Breast epithelium (tissue), 4 donors: ENCODE data around the gene LMTK3. TPM values are rescaled to one million over a fixed set of nuclear protein-coding genes. Genes with fewer than 3 reads are reported as not detected.

ENCODE experiments used
- DNase-seq, 2 donors: peaks; one replicate each; pipeline ENCODE4 v3.0.0-alpha.2; 2019; ENCODE audit warnings: low spot score in 2 of 2
- H3K27ac ChIP-seq, 2 donors: fragments of 200-600 bp; sonication (generic) in 1 of 2; one replicate each; pipeline ENCODE4 v1.5.1; 2016 to 2019; ENCODE audit warnings: mild to moderate bottlenecking in 1 of 2
- H3K27me3 ChIP-seq, 2 donors: fragments of 200-600 bp; sonication (generic) in 1 of 2; one replicate each; pipeline versions ENCODE4 v1.5.1 to v1.6.0; 2017 to 2019; ENCODE audit warnings: control low read depth in 1 of 2, mild to moderate bottlenecking in 1 of 2
- H3K36me3 ChIP-seq: fragments of 200-600 bp; one replicate; pipeline ENCODE4 v1.5.1; 2019
- H3K4me1 ChIP-seq, 2 donors: fragments of 200-600 bp; sonication (generic); one replicate each; pipeline ENCODE4 v1.5.1; 2016 to 2019; ENCODE audit warnings: control low read depth in 1 of 2
- H3K4me3 ChIP-seq, 3 donors: fragments of 200-600 bp; sonication (generic); 1 replicate in 2 of 3; 2 replicates in 1 of 3; pipeline ENCODE4 v1.5.1; 2016 to 2019; ENCODE audit warnings: mild to moderate bottlenecking in 3 of 3, moderate library complexity in 2 of 3
- H3K9me3 ChIP-seq, 2 donors: fragments of 200-600 bp; sonication (generic) in 1 of 2; one replicate each; pipeline ENCODE4 v1.5.1; 2016 to 2019; ENCODE audit warnings: control low read depth in 1 of 2
- POLR2A ChIP-seq: fragments of 450-650 bp; IDR thresholded peaks from one replicate; pipeline ENCODE4 v1.6.1; 2016; ENCODE audit warnings: antibody characterized with exemption, mild to moderate bottlenecking, moderate library complexity
- POLR2AphosphoS5 ChIP-seq, 3 donors: sonication (generic); formaldehyde crosslinking; IDR thresholded peaks; one replicate each; pipeline ENCODE4 v1.6.1; 2017; ENCODE audit warnings: antibody characterized with exemption in 3 of 3
- intact Hi-C: fragments of 100-400 bp; cut with DNase I; formaldehyde crosslinking; loops from one replicate; pipeline ENCODE4 v1.15.1; 2023; ENCODE audit warnings: low total_unique reads
- total RNA-seq, 3 donors: library from RNA; depleted of rRNA; stranded (reverse); fragments of >200 nt; gene quantifications; one replicate each; pipeline ENCODE4 v1.1.0, GENCODE V29; 2016
- TF ChIP-seq, protein P1 (sequence below), 3 donors: fragments of 450-650 bp; IDR thresholded peaks; one replicate each; pipeline ENCODE4 v1.5.1; 2016 to 2017; ENCODE audit warnings: antibody characterized with exemption in 3 of 3, mild to moderate bottlenecking in 3 of 3, moderate library complexity in 3 of 3

LMTK3 gene
- total RNA-seq, 3 donors from 2014 or later, result 1.3 to 2.9 TPM; not detected in 1

DNA sequence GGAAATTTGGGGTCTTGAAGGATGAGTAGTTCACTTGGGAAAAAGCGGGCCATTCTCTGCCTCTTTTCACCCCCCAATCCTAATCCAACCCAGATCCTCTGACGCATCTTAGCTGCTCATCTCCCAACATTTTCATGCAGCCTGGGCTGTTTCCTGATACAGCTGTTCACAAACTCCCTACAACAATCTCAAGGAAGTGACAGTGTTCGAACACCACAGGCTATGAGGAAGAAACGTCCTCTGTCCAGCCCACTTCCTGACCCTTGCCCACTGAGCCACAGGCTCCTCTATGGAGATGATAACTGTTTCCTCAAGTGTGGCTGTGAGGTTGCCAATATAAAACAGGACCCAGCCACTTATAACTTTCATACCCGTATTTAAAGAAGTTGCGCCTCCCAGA is 16.2 kb downstream of the LMTK3 start:
- Histone ChIP-seq H3K4me3 (no peak overlapping the region), H3K27me3 (peaks cover 8 to 15% of the 10 kb centered on the region in 2 donors), H3K36me3 (no peaks in the 10 kb centered on the region), H3K4me1 (no peaks in the 10 kb centered on the region), H3K27ac (no peak overlapping the region), H3K9me3 (no peaks in the 10 kb centered on the region)
- TF ChIP-seq POLR2AphosphoS5 (IDR thresholded peaks at IDR 0.05) (no peak), POLR2A (no peak)
- TF ChIP-seq, protein P1, sequence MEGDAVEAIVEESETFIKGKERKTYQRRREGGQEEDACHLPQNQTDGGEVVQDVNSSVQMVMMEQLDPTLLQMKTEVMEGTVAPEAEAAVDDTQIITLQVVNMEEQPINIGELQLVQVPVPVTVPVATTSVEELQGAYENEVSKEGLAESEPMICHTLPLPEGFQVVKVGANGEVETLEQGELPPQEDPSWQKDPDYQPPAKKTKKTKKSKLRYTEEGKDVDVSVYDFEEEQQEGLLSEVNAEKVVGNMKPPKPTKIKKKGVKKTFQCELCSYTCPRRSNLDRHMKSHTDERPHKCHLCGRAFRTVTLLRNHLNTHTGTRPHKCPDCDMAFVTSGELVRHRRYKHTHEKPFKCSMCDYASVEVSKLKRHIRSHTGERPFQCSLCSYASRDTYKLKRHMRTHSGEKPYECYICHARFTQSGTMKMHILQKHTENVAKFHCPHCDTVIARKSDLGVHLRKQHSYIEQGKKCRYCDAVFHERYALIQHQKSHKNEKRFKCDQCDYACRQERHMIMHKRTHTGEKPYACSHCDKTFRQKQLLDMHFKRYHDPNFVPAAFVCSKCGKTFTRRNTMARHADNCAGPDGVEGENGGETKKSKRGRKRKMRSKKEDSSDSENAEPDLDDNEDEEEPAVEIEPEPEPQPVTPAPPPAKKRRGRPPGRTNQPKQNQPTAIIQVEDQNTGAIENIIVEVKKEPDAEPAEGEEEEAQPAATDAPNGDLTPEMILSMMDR (IDR thresholded peaks at IDR 0.05), result no peak
- DNase-seq, result no peak
- intact Hi-C loops, result no loop called here

DNA sequence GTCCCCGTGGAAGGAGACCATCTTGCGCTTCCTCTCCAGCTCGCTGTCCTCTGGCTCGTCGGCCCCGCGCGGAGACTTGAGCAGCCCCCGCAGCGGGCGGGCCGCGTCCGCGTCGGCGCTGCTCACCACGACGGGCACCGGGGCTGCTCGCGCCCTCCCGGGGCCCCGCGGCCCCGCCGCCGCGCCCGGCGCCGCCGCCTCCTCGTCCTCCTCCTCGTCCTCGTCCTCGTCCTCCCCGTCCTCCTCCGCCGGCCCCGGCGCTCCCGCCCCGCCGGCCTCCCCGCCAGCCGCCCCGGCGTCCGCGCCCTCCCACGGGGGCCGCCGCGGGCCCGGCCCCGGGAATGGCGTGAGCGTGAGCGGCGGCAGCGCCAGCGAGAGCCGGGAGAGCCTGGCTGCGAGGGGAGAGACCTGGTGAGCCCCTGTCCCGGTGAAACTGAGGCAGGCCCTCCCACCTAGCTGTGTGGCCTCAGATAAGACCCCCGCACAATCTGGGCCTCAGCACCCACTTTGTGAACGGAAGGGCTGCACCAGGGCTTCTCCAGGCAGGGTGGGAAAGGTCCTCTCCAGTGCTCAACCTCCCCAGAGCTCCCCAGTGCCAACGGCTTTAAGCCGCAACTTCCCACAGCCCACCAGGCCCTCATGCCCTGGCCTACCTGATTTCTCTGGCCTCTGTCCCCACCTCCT is 17.8 kb downstream of the LMTK3 start:
- DNase-seq, result no peak
- H3K27me3 ChIP-seq, result peaks cover 0 to 2% of the 10 kb centered on the region in 2 donors
- no peaks in the 10 kb centered on the region for H3K9me3 ChIP-seq
- H3K27ac ChIP-seq, result peak overlapping the region; percentile 82
- TF ChIP-seq POLR2AphosphoS5 (IDR thresholded peaks at IDR 0.05) (peak in 1 of 3 donors; percentile 90), POLR2A (no peak)
- TF ChIP-seq, protein P1 (IDR thresholded peaks at IDR 0.05), result no peak
- peak overlapping the region; percentile 48 to 74 (median 58) for H3K4me3 ChIP-seq
- intact Hi-C loops, result loop anchor here (5.0 kb wide), 1 partner anchor 102 kb away; the partner anchor contains the start of genes GRIN2D and KDELR1
- no peaks in the 10 kb centered on the region for H3K4me1 ChIP-seq
- H3K36me3 ChIP-seq, result no peaks in the 10 kb centered on the region

DNA sequence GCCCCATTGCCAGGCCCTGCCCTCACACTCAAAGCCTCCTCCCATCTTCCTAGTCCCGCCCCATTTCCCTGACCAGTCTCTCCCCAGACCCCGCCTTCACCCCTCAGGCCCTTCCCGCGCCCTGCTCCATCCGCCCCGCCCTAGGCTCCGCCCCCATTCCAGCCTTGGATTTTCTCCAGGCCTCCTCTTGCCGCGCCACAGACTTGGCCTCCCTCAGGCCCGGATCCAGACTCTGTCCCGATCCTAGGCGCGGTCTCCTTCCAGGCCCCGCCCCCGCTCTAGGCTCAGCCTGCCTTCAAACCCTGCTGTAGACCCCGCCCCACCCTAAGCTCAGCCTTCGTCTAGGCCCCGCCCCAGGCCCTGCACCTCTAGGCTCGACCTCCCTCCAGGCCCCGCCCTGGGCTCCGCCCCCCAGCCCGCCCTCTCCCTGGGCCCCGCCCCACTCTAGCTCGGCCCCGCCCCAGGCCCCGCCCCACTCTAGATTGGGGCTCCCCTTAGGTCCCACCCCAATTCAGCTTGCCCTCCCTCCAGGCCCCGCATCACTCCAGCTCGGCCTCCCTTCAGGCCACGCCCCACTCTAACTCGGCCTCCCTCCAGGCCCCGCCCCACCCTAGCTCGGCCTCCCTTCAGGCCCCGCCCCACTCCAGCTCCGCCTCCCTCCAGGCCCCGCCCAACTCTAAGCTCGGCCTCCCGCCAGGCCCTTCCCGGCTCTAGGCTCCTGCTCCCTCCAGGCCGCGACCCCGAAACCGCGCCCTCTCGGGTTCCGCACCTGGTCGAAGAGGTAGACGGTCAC is 18.5 kb downstream of the LMTK3 start:
- no peaks in the 10 kb centered on the region for H3K36me3 ChIP-seq
- H3K27me3 ChIP-seq, result no peaks in the 10 kb centered on the region
- peak overlapping the region; percentile 82 for H3K27ac ChIP-seq
- no peaks in the 10 kb centered on the region for H3K4me1 ChIP-seq
- TF ChIP-seq, protein P1 (IDR thresholded peaks at IDR 0.05), result no peak
- TF ChIP-seq POLR2AphosphoS5 (IDR thresholded peaks at IDR 0.05), result peak in 2 of 3 donors; percentile 80 to 91
- TF ChIP-seq POLR2A, result peak; percentile 61
- DNase-seq, result peak; percentile 97 to 99
- H3K4me3 ChIP-seq, result peak overlapping the region; percentile 48 to 74 (median 58)
- no peaks in the 10 kb centered on the region for H3K9me3 ChIP-seq
- intact Hi-C loops, result loop anchor here (5.0 kb wide), 1 partner anchor 101 kb away; the partner anchor contains the start of genes GRIN2D and KDELR1

DNA sequence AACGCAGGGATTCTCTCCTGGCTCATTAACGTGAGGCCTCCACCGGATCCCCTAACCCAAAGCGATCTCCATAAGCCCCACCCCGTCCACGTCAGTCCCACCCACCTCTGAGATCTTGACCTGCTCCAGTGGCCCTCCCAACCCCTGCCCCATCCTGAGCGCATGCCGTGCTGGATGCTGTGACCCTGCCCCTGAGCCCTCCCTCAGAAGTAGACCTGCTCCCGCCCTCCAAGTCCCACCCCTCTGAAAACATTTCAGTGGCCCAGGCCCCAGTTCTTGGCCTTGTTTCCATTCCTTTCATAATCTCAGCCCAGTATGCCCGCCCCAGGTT is 19.9 kb downstream of the LMTK3 start:
- intact Hi-C loops, result loop anchor here (5.0 kb wide), 1 partner anchor 99 kb away; the partner anchor contains the start of genes GRIN2D and KDELR1
- Histone ChIP-seq H3K36me3 (no peaks in the 10 kb centered on the region), H3K4me1 (peaks cover 3 to 5% of the 10 kb centered on the region in 2 donors), H3K27ac (peak overlapping the region; percentile 56 to 82), H3K4me3 (peak overlapping the region in 1 of 3 donors; percentile 48), H3K9me3 (no peaks in the 10 kb centered on the region), H3K27me3 (no peaks in the 10 kb centered on the region)
- DNase-seq, result no peak
- TF ChIP-seq POLR2A (no peak), POLR2AphosphoS5 (IDR thresholded peaks at IDR 0.05) (no peak)
- TF ChIP-seq, protein P1 (IDR thresholded peaks at IDR 0.05), result no peak
